OCI-LY3 (cell line): Measurements from ENCODE around the gene CREBZF.

Experiments used
- H2AFZ ChIP-seq: fragments of 200-600, 300-600 bp; shearing (Covaris generic); 2 replicates; pipeline ENCODE4 v1.6.0; 2014; ENCODE audit warnings: antibody characterized with exemption, low read depth, low read length
- H3K27ac ChIP-seq: fragments of 200-600, 300-600 bp; sonication (generic); 2 replicates; pipeline ENCODE4 v1.5.1; 2014; ENCODE audit warnings: mild to moderate bottlenecking, low read length, moderate library complexity, mixed read lengths
- H3K27me3 ChIP-seq: fragments of 200-600, 300-600 bp; sonication (generic); 2 replicates; pipeline ENCODE4 v1.6.1; 2014; ENCODE audit warnings: low read depth, low read length, mixed read lengths
- H3K36me3 ChIP-seq: fragments of 200-600, 300-600 bp; sonication (generic); replicated peaks from 2 replicates; pipeline ENCODE3; 2014; ENCODE audit warnings: low read depth, low read length, mixed read lengths
- H3K4me1 ChIP-seq: fragments of 300-600, 200-600 bp; sonication (generic); 2 replicates; pipeline ENCODE4 v1.6.1; 2014; ENCODE audit warnings: low read length, mixed read lengths
- H3K4me2 ChIP-seq: fragments of 200-600, 300-600 bp; sonication (generic); 2 replicates; pipeline ENCODE4 v1.6.1; 2014; ENCODE audit warnings: low read length, mixed read lengths
- H3K4me3 ChIP-seq: fragments of 300-600, 200-600 bp; sonication (generic); 2 replicates; pipeline ENCODE4 v1.5.1; 2014; ENCODE audit warnings: antibody characterized with exemption, mild to moderate bottlenecking, low read length, moderate library complexity
- H3K79me2 ChIP-seq: fragments of 300-600, 200-600 bp; shearing (Covaris generic); 2 replicates; pipeline ENCODE4 v1.6.1; 2014; ENCODE audit warnings: mild to moderate bottlenecking, low read length, mixed read lengths
- H3K9ac ChIP-seq: fragments of 300-600, 200-600 bp; shearing (Covaris generic); 2 replicates; pipeline ENCODE4 v1.6.0; 2014; ENCODE audit warnings: mild to moderate bottlenecking, low read length, moderate library complexity
- H3K9me3 ChIP-seq: fragments of 200-600, 300-600 bp; shearing (Covaris generic); 2 replicates; pipeline ENCODE4 v1.6.1; 2014; ENCODE audit warnings: low read length, mixed read lengths; ENCODE audit not compliant: insufficient read depth
- H4K20me1 ChIP-seq: fragments of 200-600, 300-600 bp; sonication (generic); 2 replicates; pipeline ENCODE4 v1.6.1; 2016; ENCODE audit warnings: low read length, mixed read lengths; ENCODE audit not compliant: insufficient read depth
- EZH2phosphoT487 ChIP-seq: fragments of 200-600 bp; shearing (Covaris generic); IDR thresholded peaks from 2 replicates; pipeline ENCODE4 v1.6.1; 2018; ENCODE audit warnings: antibody characterized with exemption, mixed run types, low read depth
- TF ChIP-seq, protein P1 (sequence below): fragments of 200-600, 300-600 bp; sonication (generic); IDR thresholded peaks from 2 replicates; pipeline ENCODE4 v1.5.1; 2014; ENCODE audit warnings: antibody characterized with exemption, low read length, low read depth

Gene CREBZF

GRCh38 chr11:85685125-85685819 is 20.3 kb upstream of the CREBZF start:
- Histone ChIP-seq H2AFZ (no peak overlapping the region), H3K36me3 (no peaks in the 10 kb centered on the region), H3K79me2 (no peaks in the 10 kb centered on the region), H3K9ac (no peak overlapping the region), H3K27me3 (0 out of 2 replicates have a peak, but pooled peaks cover 5% of the 10 kb centered on the region), H3K27ac (no peak overlapping the region), H3K4me3 (no peak overlapping the region), H3K4me1 (peaks cover 9% of the 10 kb centered on the region), H3K9me3 (no peaks in the 10 kb centered on the region), H4K20me1 (no peaks in the 10 kb centered on the region), H3K4me2 (no peak overlapping the region)
- TF ChIP-seq EZH2phosphoT487 = no peak
- TF ChIP-seq, protein P1, sequence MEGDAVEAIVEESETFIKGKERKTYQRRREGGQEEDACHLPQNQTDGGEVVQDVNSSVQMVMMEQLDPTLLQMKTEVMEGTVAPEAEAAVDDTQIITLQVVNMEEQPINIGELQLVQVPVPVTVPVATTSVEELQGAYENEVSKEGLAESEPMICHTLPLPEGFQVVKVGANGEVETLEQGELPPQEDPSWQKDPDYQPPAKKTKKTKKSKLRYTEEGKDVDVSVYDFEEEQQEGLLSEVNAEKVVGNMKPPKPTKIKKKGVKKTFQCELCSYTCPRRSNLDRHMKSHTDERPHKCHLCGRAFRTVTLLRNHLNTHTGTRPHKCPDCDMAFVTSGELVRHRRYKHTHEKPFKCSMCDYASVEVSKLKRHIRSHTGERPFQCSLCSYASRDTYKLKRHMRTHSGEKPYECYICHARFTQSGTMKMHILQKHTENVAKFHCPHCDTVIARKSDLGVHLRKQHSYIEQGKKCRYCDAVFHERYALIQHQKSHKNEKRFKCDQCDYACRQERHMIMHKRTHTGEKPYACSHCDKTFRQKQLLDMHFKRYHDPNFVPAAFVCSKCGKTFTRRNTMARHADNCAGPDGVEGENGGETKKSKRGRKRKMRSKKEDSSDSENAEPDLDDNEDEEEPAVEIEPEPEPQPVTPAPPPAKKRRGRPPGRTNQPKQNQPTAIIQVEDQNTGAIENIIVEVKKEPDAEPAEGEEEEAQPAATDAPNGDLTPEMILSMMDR = no peak

DNA sequence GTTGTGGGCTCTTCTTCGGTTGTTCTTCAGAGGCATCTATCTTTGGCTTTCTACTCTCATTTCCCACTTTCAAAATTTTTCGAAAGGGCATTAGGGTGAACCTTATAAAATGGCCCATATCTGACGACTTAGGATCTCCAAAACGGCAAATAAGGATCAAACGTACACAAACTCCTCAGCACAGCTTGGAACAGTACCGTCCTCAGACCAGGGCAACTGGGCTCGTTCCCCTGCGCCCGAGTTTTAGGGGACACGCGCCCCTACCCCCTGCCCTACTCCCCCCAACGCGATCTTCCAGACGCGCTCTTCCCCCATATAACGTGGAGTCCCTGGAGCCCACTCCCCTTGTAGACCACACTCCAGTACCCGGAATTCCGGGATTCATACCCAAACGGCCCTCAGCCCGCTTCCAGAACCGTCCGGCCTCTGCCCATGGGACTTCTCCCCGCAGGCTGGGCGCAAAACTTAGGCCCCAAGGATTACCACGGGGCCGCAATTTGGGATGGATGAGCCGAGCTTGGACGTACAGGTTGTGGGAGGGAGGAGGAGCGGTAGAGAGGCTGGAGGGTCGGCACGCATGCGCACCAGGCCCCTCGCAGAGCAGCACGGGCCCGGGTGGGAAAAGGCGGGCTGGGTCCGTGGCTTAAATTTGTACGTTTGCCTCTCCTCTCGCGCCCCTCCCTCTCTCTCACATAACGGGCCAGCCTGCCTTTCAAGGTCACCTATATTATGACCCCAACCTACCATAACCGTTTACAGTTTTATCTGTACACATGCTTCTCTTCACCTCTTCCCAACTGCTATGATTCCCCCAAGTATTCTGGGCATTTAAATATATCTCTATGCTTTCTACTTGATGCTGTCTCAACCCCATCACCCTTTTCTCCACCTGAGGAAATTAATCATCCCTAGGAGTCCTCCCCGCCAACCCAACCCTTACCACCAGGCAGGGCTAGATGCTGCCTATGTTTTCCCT is 17.7 kb upstream of the CREBZF start:
- Histone ChIP-seq H4K20me1 (no peaks in the 10 kb centered on the region), H3K79me2 (no peaks in the 10 kb centered on the region), H3K9me3 (no peaks in the 10 kb centered on the region), H2AFZ (no peak overlapping the region), H3K9ac (no peak overlapping the region), H3K4me3 (no peak overlapping the region), H3K27ac (no peak overlapping the region), H3K27me3 (0 out of 2 replicates have a peak, but pooled peaks cover 5% of the 10 kb centered on the region), H3K4me2 (no peak overlapping the region), H3K36me3 (no peaks in the 10 kb centered on the region), H3K4me1 (peaks cover 9% of the 10 kb centered on the region)
- TF ChIP-seq EZH2phosphoT487 = no peak
- TF ChIP-seq, protein P1 = no peak

GRCh38 chr11:85680897-85681296 is 16.0 kb upstream of the CREBZF start:
- Histone ChIP-seq H3K36me3 (no peaks in the 10 kb centered on the region), H3K4me3 (no peak overlapping the region)
- TF ChIP-seq, protein P1 = no peak
- TF ChIP-seq EZH2phosphoT487 = no peak

GRCh38 chr11:85679576-85679975 is 14.6 kb upstream of the CREBZF start:
- H3K4me3 ChIP-seq = no peak overlapping the region
- no peaks in the 10 kb centered on the region for H4K20me1 ChIP-seq
- H3K27me3 ChIP-seq = 0 out of 2 replicates have a peak, but pooled peaks cover 5% of the 10 kb centered on the region
- H3K4me2 ChIP-seq = no peak overlapping the region
- TF ChIP-seq, protein P1 = no peak
- TF ChIP-seq EZH2phosphoT487 = no peak
- no peaks in the 10 kb centered on the region for H3K9me3 ChIP-seq
- no peak overlapping the region for H3K9ac ChIP-seq
- peaks cover 9% of the 10 kb centered on the region for H3K4me1 ChIP-seq
- H3K27ac ChIP-seq = no peak overlapping the region
- H3K36me3 ChIP-seq = no peaks in the 10 kb centered on the region
- H2AFZ ChIP-seq = no peak overlapping the region
- H3K79me2 ChIP-seq = no peaks in the 10 kb centered on the region

More at GRCh38 chr11:85680897-85681296, 16.0 kb upstream of the CREBZF start:
- peaks cover 9% of the 10 kb centered on the region for H3K4me1 ChIP-seq
- no peaks in the 10 kb centered on the region for H3K79me2 ChIP-seq
- 0 out of 2 replicates have a peak, but pooled peaks cover 5% of the 10 kb centered on the region for H3K27me3 ChIP-seq
- no peak overlapping the region for H3K27ac ChIP-seq
- H3K9me3 ChIP-seq = no peaks in the 10 kb centered on the region
- H3K9ac ChIP-seq = no peak overlapping the region
- H2AFZ ChIP-seq = no peak overlapping the region
- no peak overlapping the region for H3K4me2 ChIP-seq
- no peaks in the 10 kb centered on the region for H4K20me1 ChIP-seq
